COLO668 (cell line): ENCODE results near the gene THSD7B.
"Not testable (repeated sequence)": the region's sequence is repeated elsewhere in the genome, so short reads cannot be mapped to it uniquely, and the experiment has no call there.

Source experiments
- DNase-seq: peaks from one replicate; lab custom pipeline; 2025; ENCODE audit not compliant: unreplicated experiment; lab: John Stamatoyannopoulos, UW

The THSD7B gene

DNA sequence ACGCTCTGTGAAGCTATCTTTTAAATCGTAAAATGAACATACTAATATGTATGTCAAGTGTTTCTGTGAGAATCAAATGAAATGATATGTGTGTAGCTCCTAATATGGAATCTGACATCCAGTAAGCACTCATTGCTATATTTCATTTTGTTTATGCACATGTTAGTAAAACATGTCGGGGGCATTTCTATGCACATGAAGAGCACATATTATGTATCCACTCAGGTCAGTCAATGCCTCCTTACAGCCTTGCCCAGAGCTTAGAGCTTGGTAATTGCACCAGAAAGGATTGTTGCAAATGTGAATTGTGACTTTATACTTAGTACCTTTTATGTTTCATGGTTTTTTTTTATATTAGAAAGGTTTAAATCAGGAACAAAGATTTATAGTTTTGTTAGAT, 735.3 kb downstream of the THSD7B start:
- DNase-seq: no peak

DNA sequence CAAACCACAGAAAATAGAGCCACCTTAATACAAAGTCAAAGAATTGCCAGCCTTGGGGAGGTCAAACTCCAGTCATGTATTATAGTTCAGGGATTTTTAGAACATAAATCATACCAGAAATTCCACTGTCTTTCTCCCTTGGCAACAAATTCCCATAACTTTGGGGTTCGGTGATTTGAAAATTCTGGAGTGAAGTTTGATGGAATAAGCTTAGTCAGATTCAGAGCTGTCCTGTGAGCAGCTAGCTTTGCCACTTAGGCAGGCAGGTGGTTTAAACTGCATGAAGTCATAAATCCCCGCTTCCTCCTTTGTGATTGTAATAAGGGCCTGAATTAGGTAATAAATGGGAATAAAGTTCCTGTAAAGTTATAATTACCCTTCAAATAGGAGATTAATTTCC, 741.9 kb downstream of the THSD7B start:
- DNase-seq: no peak

DNA sequence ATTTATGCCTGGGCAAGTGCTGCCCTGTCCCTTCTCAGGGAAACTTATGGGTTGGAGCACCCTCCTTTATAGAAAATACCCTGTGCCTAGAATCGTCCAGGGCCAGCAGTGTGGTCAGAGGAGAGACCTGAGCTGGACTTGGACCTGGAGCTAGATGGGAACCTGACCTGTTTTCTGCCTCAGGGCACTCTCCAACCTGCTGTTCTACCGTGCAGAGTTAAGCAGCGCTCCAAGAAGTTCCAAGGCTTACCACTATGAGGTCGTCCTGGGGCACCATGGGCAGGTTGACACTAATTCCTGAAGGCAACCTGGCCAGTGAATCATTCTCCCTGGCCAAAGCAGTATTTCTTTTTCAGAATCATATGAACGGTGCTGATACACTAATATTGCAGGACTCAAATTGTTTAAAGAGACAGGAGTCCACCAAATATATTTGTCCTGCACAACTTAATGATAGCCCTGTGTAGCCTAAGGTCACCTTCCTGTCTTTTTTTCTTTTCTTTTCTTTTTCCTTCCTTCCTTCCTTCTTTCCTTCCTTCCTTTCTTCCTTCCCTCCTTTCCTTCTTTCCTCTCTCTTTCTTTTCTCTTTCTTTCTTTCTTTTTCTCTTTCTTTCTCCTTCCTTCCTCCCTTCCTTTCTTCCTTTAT, 743.5 kb downstream of the THSD7B start:
- no peak for DNase-seq

- DNase-seq: no peak
Measured at GRCh38 chr2:137511526-137511925, 746.2 kb downstream of the THSD7B start.

GRCh38 chr2:137521653-137522619, 756.6 kb downstream of the THSD7B start:
- no peak for DNase-seq

GRCh38 chr2:137522620-137523011, 757.3 kb downstream of the THSD7B start:
- DNase-seq: no peak

DNA sequence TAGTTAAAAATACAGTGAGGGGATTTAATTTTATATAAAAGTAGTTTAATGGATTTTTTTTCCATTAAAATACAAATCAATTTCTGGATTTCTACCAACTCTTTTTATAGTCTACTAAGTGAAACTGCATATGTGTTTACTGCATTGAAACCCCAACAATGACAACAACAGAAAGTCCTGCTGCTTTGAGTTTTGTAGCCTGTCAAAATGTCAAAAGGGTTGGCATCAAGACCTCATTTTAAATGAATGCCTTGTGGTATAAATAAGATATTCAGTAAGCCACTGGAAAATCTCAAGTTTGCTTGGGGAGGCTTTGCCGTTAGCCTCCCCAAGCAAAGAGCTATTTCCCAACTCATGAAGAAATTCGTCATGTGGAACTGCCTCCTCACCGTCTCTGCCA, 758.6 kb downstream of the THSD7B start:
- DNase-seq: no peak

DNA sequence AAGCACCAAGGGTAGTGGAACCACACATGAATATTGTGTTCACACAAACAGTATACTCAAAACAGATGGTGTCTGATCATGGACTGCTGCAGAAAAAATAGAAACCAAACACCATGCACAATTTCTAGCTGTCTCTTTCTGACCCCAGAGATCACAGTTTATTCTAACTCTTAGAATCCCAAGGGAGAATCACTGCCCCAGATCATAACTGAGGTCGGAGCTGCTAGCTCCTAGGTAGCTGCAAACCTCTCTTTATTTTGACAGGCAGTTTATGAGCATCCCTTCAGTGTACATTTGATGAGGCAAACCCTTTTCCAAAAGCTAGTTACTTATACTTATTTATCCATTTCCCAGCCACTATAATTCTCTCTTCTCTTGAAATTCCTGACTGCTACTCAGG, 759.8 kb downstream of the THSD7B start:
- DNase-seq: no peak

GRCh38 chr2:137525641-137526190, 760.4 kb downstream of the THSD7B start:
- DNase-seq: no peak

DNA sequence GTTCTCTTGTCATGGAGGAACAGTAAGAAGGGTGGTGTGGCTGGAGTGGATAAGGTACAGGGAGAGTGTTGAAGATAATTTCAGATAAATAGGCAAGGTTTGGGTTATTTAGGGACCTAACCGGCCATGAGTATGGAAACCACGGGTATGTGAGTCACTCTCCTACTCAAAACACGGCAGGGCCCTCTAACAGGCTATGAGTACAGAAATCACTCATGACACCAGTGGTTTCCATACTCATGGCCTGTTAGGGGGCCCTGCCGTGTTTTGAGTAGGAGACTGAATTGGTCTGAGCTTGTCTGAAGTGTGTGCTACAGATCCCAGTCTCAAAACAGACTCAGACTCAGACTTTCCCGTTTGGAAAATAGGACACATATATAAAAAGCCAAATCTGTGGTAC, 770.6 kb downstream of the THSD7B start:
- no peak for DNase-seq

DNA sequence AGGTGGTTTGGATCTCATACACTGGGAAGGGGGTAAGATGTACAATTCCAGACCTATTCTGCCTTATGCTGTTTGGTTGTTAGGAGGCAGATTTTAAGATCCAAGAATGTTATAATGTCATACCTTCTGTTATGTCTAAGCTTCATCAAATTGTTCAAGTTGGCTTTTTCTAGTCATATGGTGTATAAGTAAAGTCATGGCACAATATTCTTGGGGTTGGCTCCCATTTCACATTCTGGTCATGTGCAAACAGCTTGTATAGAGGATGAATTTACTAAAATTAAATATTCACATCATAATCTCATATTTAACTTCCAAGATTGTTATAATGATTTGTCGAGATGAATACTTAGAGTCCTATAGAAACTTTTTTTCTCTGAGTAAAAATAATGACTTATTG, 774.0 kb downstream of the THSD7B start:
- DNase-seq: no peak

DNA sequence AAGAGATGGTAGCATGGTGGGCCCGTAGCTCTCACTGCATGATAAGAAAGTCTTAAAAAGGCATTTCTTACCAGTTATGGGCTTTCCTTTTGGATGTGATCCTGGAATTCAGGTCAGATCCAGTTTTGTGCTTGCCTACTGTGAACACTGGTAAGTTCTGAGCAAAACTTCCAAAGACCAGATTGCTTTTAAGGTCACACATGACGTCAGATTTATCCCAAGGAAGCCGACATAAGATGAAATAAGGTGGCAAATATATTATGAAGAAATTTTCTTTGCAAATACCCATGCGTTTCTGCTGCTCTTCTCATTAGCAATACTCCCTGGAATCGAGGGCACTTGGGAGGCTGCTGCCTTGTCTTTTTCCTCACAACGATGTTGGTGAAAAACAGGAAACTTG, 782.5 kb downstream of the THSD7B start:
- DNase-seq: no peak

- DNase-seq: no peak
Measured at GRCh38 chr2:137566387-137566786, 801.0 kb downstream of the THSD7B start.

DNA sequence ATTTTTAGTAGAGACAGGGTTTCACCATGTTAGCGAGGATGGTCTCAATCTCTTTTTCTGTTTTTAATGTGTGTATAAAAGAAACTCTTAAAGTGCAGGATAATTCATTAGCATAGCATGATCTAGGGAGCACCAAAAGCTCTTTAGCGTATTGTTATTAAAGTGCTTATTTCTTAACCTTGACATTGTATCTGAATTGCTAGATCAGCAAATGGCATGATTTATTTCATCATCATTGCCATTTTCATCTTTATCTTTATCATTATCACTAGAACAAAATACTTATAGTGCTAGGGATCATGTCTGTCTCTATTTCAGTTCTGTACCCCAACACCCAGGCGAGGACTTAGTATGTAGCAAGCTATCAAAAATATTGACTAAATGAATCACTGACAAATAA, 805.1 kb downstream of the THSD7B start:
- no peak for DNase-seq

DNA sequence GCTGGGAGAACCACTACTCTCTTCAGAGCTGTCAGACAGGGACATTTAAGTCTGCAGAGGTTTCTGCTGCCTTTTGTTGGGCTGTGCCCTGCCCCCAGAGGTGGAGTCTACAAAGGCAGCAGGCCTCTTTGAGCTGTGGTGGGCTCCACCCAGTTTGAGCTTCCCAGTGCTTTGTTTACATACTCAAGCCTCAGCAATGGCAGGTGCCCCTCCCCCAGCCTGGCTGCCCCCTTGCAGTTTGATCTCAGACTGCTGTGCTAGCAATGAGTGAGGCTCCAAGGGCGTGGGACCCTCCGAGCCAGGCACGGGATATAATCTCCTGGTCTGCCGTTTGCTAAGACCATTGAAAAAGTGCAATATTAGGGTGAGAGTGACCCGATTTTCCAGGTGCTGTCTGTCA, 822.5 kb downstream of the THSD7B start:
- not testable (repeated sequence) for DNase-seq

DNA sequence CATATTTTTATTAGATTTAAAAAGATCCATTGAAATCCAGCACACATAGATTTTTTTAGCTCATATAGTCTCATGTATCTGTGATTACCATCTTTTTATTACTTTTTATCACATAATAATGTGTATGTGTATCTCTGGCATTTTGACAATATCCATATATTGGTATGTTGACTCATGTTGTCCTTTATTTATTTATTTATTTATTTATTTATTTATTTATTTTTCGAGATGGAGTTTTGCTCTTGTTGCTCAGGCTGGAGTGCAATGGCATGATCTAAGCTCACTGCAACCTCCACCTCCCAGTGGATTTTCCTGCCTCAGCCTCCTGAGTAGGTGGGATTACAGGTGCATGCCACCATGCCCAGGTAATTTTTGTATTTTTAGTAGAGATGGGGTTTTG, 823.2 kb downstream of the THSD7B start:
- DNase-seq: not testable (repeated sequence)

DNA sequence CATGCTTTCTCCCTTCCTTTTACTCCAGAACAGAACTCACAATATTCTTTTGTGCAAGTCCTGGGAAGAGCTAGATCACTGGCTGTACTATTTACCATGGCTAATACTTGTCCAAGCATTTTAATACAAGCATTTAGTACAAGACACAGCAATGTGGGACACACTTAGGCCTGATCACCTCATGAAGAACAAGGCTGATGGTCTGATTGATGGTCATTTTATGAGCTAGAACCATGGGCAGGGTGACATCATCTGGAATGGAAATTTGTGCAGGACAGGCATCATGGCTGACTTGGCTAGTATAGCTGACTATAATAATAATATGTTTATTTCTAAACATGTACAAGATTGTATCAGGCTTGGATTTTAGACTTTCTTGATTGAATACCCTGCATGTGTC, 824.8 kb downstream of the THSD7B start:
- no peak for DNase-seq

DNA sequence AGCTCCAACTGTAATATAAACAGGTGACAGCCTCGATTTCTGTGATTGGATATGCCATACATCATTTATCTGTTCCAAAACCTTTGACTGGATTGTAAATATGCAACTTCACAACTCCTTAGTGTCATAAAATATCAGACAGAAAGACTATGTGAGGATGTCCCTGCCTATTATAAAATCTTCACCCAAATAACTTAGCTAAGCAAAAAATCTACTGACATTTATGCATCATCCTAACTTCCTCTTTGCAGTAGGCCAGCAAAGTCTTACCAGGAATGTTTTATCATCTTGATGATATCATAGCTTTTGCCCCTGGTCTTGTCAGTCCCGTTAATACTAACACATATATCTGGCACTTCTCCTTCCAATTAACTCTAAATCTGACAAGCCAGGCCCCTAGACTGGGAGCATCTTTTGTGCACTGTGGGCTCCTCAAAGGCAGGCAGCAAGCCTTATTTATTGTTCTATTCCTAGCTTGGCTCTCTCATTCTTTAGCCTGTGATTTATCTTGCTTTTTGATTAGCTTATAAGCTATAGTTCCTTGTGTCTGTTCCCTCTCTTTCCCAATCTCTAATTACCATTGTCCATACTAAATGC, 842.5 kb downstream of the THSD7B start:
- DNase-seq: no peak

- no peak for DNase-seq
Measured at GRCh38 chr2:137638932-137639331, 873.6 kb downstream of the THSD7B start.

GRCh38 chr2:137644731-137645130, 879.4 kb downstream of the THSD7B start:
- DNase-seq: no peak

GRCh38 chr2:137654046-137654445, 888.7 kb downstream of the THSD7B start:
- DNase-seq: no peak

- DNase-seq: no peak
Measured at GRCh38 chr2:137655814-137656213, 890.5 kb downstream of the THSD7B start.
